Measurements from ENCODE around the gene AATF. TPM values are rescaled to one million over a fixed set of nuclear protein-coding genes. Genes with fewer than 3 reads are reported as not detected.

AATF gene
- total RNA-seq, 1 donor from 2014 or later, result 48.0 TPM

GRCh38 chr17:36934692-36935630 is 13.8 kb upstream of the AATF start:
- H3K27me3 Mint-ChIP-seq, result peaks cover 97% of the 10 kb centered on the region
- H3K9me3 Mint-ChIP-seq, result no peaks in the 10 kb centered on the region
- no peak for DNase-seq (ENCODE audit: extremely low spot score, unreplicated experiment)
- peak overlapping the region; percentile 82 for H3K4me3 Mint-ChIP-seq
- H3K36me3 Mint-ChIP-seq, result no peaks in the 10 kb centered on the region
- no peak overlapping the region for H3K27ac Mint-ChIP-seq
- no peak for TF ChIP-seq CTCF (conservative IDR thresholded peaks at IDR 0.05)
- peaks cover 46% of the 10 kb centered on the region for H3K4me1 Mint-ChIP-seq (ENCODE audit: unreplicated experiment)

DNA sequence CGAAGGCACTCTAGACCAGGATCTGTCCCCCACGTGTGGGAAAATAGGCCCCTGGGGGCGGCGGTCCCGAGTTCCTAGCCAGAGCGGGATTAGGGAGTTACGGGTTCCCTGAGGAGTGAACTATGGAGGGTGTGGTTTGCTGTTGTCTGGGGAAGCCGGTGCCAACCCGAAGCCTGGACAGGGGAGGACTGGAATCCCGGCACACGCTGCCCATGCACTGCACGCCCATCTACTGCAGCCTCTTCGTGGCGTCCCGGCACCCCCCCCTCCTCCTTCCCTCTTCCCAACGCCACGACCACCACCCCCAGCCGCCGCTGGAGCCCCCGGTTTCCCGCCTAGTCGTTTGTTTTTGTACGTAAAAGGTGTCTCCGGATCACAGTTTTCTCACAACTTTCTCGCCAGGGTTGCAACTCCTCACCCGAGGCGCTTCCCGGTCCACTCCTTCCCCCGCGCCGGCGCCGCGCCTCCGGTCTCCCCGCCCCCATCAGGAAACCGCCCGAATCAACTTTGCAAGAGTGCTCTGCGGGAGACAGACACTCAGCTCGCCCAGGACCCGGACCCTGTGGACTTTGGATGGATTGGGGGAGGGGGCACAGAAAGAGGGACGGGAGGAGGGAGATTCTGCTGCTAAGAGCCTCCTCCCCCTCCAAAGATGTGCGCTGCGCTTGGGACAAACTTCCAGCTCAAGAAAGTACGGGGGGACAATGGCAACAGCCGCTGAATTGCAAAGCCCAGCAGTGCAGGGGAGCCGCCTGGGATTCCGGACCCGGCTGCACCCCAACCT is 12.9 kb upstream of the AATF start:
- Mint-ChIP-seq H3K4me1 (ENCODE audit: unreplicated experiment) (peaks cover 38% of the 10 kb centered on the region), H3K4me3 (peak overlapping the region; percentile 82), H3K36me3 (no peaks in the 10 kb centered on the region), H3K9me3 (no peaks in the 10 kb centered on the region), H3K27ac (no peak overlapping the region), H3K27me3 (peaks cover 97% of the 10 kb centered on the region)
- no peak for DNase-seq (ENCODE audit: extremely low spot score, unreplicated experiment)
- TF ChIP-seq CTCF (conservative IDR thresholded peaks at IDR 0.05), result no peak

DNA sequence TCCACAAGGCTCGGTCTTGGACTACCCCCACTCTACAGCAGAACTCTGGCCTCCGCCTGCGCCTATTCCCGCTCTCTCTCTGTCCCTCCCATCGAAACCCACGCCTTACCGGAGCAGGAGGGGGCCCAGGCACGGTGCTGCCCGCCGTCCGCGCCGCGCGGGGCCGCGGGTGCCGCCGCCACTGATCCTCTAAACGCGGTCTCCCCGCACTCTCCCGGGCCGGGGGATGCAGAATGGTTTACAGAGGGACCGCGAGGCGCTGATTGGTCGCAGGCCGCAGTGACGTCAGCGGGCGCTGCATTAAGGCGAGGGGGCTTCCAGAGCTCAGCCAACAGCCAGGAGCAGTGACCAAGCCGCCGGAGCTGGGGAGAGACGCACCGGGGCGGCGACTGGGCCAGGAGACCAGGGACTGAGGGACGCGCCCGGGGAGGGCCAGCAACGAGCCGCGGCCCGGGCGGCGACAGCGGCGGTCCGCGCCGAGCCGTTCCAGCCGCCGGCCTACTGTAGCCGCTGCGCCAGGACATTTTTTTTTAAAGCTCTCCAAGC is 12.2 kb upstream of the AATF start:
- peaks cover 34% of the 10 kb centered on the region for H3K4me1 Mint-ChIP-seq (ENCODE audit: unreplicated experiment)
- H3K27ac Mint-ChIP-seq, result no peak overlapping the region
- TF ChIP-seq CTCF (conservative IDR thresholded peaks at IDR 0.05), result no peak
- DNase-seq (ENCODE audit: extremely low spot score, unreplicated experiment), result peak; percentile 75
- no peaks in the 10 kb centered on the region for H3K36me3 Mint-ChIP-seq
- peak overlapping the region; percentile 84 for H3K4me3 Mint-ChIP-seq
- H3K9me3 Mint-ChIP-seq, result no peaks in the 10 kb centered on the region
- H3K27me3 Mint-ChIP-seq, result peaks cover 97% of the 10 kb centered on the region

DNA sequence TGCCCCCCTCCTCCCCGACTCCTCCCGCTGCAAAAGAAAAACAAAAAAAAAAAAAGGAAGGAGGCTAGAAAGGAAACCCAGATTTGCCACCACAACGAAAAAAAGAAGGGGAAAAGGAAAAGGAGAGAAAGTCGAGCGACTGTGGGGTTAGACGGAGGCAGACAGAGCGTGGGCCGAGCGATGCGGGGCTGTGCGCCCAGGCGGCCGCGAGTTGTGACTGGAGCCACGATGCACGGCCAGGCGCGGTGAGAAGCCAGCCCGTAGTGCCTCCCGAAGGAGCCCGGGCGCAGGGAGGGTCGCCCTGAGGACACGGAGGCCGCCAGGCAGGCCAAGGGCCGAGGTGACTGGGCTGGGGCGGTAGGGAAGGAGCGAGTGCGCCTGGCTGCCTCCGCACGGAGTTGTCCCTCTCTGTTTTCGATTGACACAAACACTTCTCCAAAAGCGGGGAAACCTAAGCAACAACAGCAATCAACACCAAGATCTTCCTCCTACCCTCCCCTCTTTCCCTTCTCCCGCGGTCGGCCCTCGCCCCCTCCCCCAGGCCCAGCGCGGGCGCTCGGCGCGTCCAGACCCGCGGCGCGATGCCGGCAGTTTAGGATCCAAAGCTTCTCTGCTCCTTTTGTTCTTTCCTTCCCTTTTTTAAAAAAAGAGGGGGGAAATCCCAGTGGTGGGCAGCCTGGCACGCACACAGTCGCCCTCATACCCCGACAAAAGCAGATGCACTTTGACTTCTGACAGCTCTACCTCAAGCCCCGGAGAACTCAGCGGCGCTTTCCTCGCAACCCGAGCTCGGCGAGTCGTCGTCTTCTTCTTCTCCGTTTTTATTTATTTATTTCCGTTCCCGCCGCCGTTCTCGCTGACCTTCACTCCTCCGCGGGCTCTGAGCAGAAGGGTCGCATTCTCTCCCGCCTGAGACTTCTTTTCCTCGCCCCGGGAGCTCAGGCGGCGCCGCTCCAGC is 11.5 kb upstream of the AATF start, which contains the start of gene LHX1:
Gene LHX1, plus strand, starts transcription at position 475 of the 958 bp plus-strand sequence. CDS start 723 bp downstream, outside the sequence.
- peak within 1 kb of the TSS; percentile 84 for H3K4me3 Mint-ChIP-seq
- no peak for TF ChIP-seq CTCF (conservative IDR thresholded peaks at IDR 0.05)
- H3K27ac Mint-ChIP-seq, result peak within 1 kb of the TSS; percentile 65
- no peak for DNase-seq (ENCODE audit: extremely low spot score, unreplicated experiment)
- no peaks in the 10 kb centered on the region for H3K36me3 Mint-ChIP-seq
- H3K9me3 Mint-ChIP-seq, result no peaks in the 10 kb centered on the region
- peaks cover 29% of the 10 kb centered on the region for H3K4me1 Mint-ChIP-seq (ENCODE audit: unreplicated experiment)
- peaks cover 93% of the 10 kb centered on the region for H3K27me3 Mint-ChIP-seq
